Measurements from ENCODE around the gene SLC25A42. TPM values are rescaled to one million over a fixed set of nuclear protein-coding genes. Genes with fewer than 3 reads are reported as not detected.
"Not testable (repeated sequence)": the region's sequence is repeated elsewhere in the genome, so short reads cannot be mapped to it uniquely, and the experiment has no call there.

SLC25A42 gene
- total RNA-seq, 1 donor, result 9.1 TPM

- DNase-seq (ENCODE audit: low read depth), result no peak
- H3K4me3 ChIP-seq (ENCODE audit: low read depth, low read length), result no peak overlapping the region
- no peak for TF ChIP-seq CTCF (IDR thresholded peaks at IDR 0.05; ENCODE audit: insufficient read depth, low read depth, low read length)
Measured at GRCh38 chr19:19094513-19094912, 30.7 kb downstream of the SLC25A42 start.

- no peak for TF ChIP-seq CTCF (IDR thresholded peaks at IDR 0.05; ENCODE audit: insufficient read depth, low read depth, low read length)
- DNase-seq (ENCODE audit: low read depth), result no peak
- no peak overlapping the region for H3K4me3 ChIP-seq (ENCODE audit: low read depth, low read length)
Measured at GRCh38 chr19:19095691-19096090, 31.9 kb downstream of the SLC25A42 start.

GRCh38 chr19:19096641-19097627 lies 33.1 kb downstream of the SLC25A42 start:
- no peak for TF ChIP-seq CTCF (IDR thresholded peaks at IDR 0.05; ENCODE audit: insufficient read depth, low read depth, low read length)
- H3K4me3 ChIP-seq (ENCODE audit: low read depth, low read length), result no peak overlapping the region
- no peak for DNase-seq (ENCODE audit: low read depth)

- no peak for DNase-seq (ENCODE audit: low read depth)
- no peak overlapping the region for H3K4me3 ChIP-seq (ENCODE audit: low read depth, low read length)
- no peak for TF ChIP-seq CTCF (IDR thresholded peaks at IDR 0.05; ENCODE audit: insufficient read depth, low read depth, low read length)
Measured at GRCh38 chr19:19098084-19098702, 34.4 kb downstream of the SLC25A42 start.

GRCh38 chr19:19098703-19099632 lies 35.2 kb downstream of the SLC25A42 start:
- DNase-seq (ENCODE audit: low read depth), result no peak
- H3K4me3 ChIP-seq (ENCODE audit: low read depth, low read length), result no peak overlapping the region
- TF ChIP-seq CTCF (IDR thresholded peaks at IDR 0.05; ENCODE audit: insufficient read depth, low read depth, low read length), result no peak

GRCh38 chr19:19101540-19101939 lies 37.7 kb downstream of the SLC25A42 start:
- TF ChIP-seq CTCF (IDR thresholded peaks at IDR 0.05; ENCODE audit: insufficient read depth, low read depth, low read length), result no peak
- H3K4me3 ChIP-seq (ENCODE audit: low read depth, low read length), result no peak overlapping the region
- DNase-seq (ENCODE audit: low read depth), result no peak

GRCh38 chr19:19102566-19102965 lies 38.8 kb downstream of the SLC25A42 start:
- DNase-seq (ENCODE audit: low read depth); H3K4me3 ChIP-seq (ENCODE audit: low read depth, low read length): not testable (repeated sequence)
